GM18951 (cell line): ENCODE data around the gene RNF123.

Source experiments
- POLR2A ChIP-seq: IDR thresholded peaks from 4 replicates; pipeline ENCODE4 v1.6.1; 2011; ENCODE audit warnings: mild to moderate bottlenecking; ENCODE audit not compliant: insufficient read length, insufficient read depth; ENCODE audit errors: extremely low read depth
- in situ Hi-C: fragments of 300-500 bp; cut with MboI; formaldehyde crosslinking; loops from one replicate; pipeline ENCODE4 v1.12.0; 2022; ENCODE audit warnings: low sequenced_read_pairs, mixed read lengths, inconsistent platforms; ENCODE audit not compliant: unreplicated experiment

The RNF123 gene

GRCh38 chr3:49652903-49653415 is 36.4 kb upstream of the RNF123 start:
- TF ChIP-seq POLR2A, result no peak
- in situ Hi-C loops, result no loop called here

GRCh38 chr3:49653621-49654020 is 35.7 kb upstream of the RNF123 start:
- in situ Hi-C loops, result no loop called here
- no peak for TF ChIP-seq POLR2A

GRCh38 chr3:49654176-49654825 is 35.1 kb upstream of the RNF123 start:
- TF ChIP-seq POLR2A, result no peak
- in situ Hi-C loops, result no loop called here

GRCh38 chr3:49654955-49655556 is 34.3 kb upstream of the RNF123 start:
- in situ Hi-C loops, result no loop called here
- no peak for TF ChIP-seq POLR2A

- in situ Hi-C loops, result no loop called here
- no peak for TF ChIP-seq POLR2A
Observed at GRCh38 chr3:49655731-49656285, 33.5 kb upstream of the RNF123 start.

- in situ Hi-C loops, result no loop called here
- no peak for TF ChIP-seq POLR2A
Observed at GRCh38 chr3:49656541-49657112, 32.7 kb upstream of the RNF123 start.

- no peak for TF ChIP-seq POLR2A
Observed at GRCh38 chr3:49657208-49657915, 32.0 kb upstream of the RNF123 start.

GRCh38 chr3:49658711-49659110 is 30.6 kb upstream of the RNF123 start:
- TF ChIP-seq POLR2A, result no peak
- in situ Hi-C loops, result no loop called here

More at GRCh38 chr3:49657208-49657915, 32.0 kb upstream of the RNF123 start:
- in situ Hi-C loops, result no loop called here

- TF ChIP-seq POLR2A, result no peak
- in situ Hi-C loops, result no loop called here
Observed at GRCh38 chr3:49659756-49660155, 29.6 kb upstream of the RNF123 start.

GRCh38 chr3:49661281-49661680 is 28.1 kb upstream of the RNF123 start:
- in situ Hi-C loops, result no loop called here
- no peak for TF ChIP-seq POLR2A

GRCh38 chr3:49662021-49662420 is 27.3 kb upstream of the RNF123 start:
- no peak for TF ChIP-seq POLR2A
- in situ Hi-C loops, result no loop called here

GRCh38 chr3:49662720-49663413 is 26.5 kb upstream of the RNF123 start:
- in situ Hi-C loops, result no loop called here
- TF ChIP-seq POLR2A, result no peak
